ENCODE measurements around the gene OSBPL9.

- TF ChIP-seq CTCF (IDR thresholded peaks at IDR 0.05) (no peak), ZFX (IDR thresholded peaks at IDR 0.05; ENCODE audit: borderline replicate concordance) (no peak)
These were observed 35.7 kb downstream of the OSBPL9 start for GRCh38 chr1:51652599-51652998.

Data from 22Rv1 (cell line).